GM18517 (cell line): ENCODE measurements around the gene DBT.
"Not testable (repeated sequence)": the region's sequence is repeated elsewhere in the genome, so short reads cannot be mapped to it uniquely, and the experiment has no call there.

Source experiments
- ATAC-seq: cut with Tn5 transposase; IDR thresholded peaks from one replicate; pipeline ENCODE4 v1.9.1; 2021; ENCODE audit warnings: mild to moderate bottlenecking, moderate library complexity; ENCODE audit not compliant: unreplicated experiment

DBT gene

GRCh38 chr1:100252901-100253300, 3.3 kb upstream of the DBT start:
- ATAC-seq: no peak

DNA sequence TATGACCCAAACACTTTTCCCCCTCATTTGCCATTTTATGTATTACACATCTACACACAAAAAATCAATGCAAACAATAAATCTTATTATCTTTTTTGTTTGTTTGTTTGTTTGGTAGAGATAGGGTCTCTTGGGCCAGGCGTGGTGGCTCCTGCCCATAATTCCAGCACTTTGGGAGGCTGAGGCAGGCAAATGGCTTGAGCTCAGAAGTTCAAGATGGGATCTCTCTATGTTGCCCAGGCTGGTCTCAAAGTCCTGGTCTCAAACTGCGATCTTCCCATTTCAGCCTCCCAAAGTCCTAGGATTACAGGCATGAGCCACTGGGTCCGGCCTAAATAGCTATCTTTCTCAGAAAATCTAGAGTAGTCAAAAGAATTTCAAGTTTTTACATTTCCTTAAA, 1.2 kb upstream of the DBT start:
- ATAC-seq: no peak

- no peak for ATAC-seq
Observed at GRCh38 chr1:100250264-100250663, 630 bp upstream of the DBT start.

- no peak for ATAC-seq
Observed at GRCh38 chr1:100249155-100249536, 488 bp downstream of the DBT start.

GRCh38 chr1:100246738-100247137, 2.9 kb downstream of the DBT start:
- no peak for ATAC-seq

GRCh38 chr1:100240631-100241030, 9.0 kb downstream of the DBT start:
- no peak for ATAC-seq

DNA sequence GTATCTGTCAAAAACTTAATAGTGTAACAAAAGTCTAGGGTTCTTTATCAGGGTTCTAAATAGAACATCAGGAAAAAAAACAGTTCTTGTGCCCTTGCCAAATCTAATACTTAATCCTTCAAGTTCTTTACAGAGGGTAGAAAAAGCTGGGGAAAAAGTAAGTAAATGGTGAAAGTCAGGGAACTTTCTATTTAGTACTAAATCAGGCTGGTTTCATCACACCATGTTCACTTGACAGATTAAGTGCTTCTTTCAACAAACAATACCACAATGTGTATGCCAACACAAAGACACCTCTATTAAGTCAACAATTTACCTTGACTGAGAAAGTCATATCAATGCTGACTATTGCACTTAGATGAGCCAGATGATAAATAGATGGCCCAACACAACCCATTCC, 9.7 kb downstream of the DBT start:
- no peak for ATAC-seq

GRCh38 chr1:100237091-100237490, 12.5 kb downstream of the DBT start:
- no peak for ATAC-seq

GRCh38 chr1:100234432-100234831, 15.2 kb downstream of the DBT start:
- no peak for ATAC-seq

- ATAC-seq: not testable (repeated sequence)
Observed at GRCh38 chr1:100233566-100233965, 16.1 kb downstream of the DBT start.

DNA sequence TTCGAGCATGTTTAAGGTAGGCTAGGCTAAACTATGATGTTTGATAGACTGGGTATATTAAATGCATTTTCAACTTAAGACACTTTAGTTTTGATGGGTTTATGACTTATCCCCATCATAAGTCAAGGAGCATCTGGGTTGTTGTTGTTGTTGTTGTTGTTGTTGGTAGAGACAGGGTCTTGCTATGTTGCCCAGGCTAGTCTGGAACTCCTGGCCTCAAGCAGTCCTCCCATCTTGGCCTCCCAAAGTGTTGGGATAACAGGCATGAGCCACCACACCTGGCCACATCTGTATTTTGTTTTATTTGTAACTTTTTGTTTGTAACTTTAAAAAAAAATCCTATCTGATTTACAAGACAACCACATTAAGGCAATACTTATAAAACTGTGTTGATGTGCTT, 17.5 kb downstream of the DBT start:
- no peak for ATAC-seq

DNA sequence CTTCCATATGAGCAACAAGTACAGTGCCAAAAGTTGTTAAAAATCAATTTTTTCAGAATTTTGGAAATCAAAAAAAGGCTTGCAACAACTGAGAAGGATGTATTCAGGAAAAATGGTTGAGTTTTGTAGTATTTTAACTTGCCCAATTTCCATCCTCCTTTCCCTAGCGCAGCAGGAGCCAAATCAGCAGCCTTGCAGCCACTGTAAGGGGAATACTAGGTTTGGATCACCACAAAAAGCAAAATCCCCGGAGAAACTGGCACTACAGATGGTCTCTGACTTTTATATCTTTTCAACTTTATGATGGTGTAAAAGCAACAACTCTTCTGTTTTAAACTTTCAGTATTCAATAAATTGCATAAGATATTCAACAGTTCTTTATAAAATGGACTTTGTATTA, 17.9 kb downstream of the DBT start:
- ATAC-seq: no peak

DNA sequence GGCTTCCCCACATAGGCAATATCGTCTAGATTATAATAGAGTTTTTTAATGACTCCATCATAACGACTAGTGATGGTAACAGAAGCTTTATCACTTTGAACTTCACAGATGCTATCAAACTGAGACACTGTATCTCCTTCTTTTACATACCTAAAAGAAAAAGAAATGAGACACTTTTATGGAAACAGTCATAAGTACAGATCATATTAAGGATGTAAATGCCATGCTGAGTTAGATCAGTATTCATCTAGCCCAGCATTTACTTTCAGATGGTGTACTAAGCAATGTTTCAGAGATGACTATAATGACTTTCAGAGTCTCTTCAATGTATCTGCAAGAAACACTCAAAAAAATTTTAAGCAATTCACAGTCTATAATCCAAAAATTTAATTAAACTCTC, 18.9 kb downstream of the DBT start:
- no peak for ATAC-seq

DNA sequence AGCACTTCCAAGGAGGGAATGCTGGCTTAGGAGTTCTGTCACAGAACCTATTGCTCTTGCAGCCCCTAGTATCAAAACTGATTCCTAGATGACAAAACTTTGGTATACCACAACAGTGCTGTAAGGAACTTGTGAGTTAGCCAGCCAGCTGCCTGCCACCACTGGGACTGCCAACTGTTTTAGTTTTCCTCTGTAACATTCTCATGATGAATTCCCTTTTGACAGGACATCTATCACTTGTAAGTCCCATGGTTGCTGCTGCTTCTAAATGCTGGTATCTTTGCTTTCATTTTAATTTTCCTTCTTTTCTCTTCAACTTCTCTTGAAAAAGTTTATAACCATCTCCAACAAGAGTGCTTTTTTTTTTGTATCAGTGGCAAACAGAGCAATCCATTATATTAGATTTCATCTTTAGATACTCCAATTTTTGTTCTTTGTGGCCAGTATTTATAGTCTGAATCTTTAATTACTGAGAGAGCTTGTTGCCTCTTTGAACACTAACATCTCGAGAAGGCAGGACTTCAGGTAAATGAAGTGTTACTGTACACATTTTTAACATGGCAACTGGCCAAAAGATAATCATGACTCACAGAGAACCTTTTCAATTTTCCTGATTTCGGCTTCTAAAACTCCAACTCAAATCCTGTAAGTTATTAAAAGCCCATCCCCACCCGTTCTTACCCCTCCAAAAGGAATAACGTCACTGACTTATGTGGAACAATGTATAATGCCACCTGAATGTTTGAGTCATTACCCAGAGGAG, 19.8 kb downstream of the DBT start:
- ATAC-seq: no peak

GRCh38 chr1:100222428-100222827, 27.2 kb downstream of the DBT start:
- ATAC-seq: no peak

- ATAC-seq: no peak
Observed at GRCh38 chr1:100219883-100220282, 29.8 kb downstream of the DBT start.

- no peak for ATAC-seq
Observed at GRCh38 chr1:100219457-100219856, 30.2 kb downstream of the DBT start.

GRCh38 chr1:100217834-100218233, 31.8 kb downstream of the DBT start:
- no peak for ATAC-seq

- no peak for ATAC-seq
Observed at GRCh38 chr1:100215101-100215500, 34.5 kb downstream of the DBT start.

GRCh38 chr1:100213141-100213540, 36.5 kb downstream of the DBT start:
- ATAC-seq: no peak

GRCh38 chr1:100206301-100206700, 43.3 kb downstream of the DBT start:
- no peak for ATAC-seq

DNA sequence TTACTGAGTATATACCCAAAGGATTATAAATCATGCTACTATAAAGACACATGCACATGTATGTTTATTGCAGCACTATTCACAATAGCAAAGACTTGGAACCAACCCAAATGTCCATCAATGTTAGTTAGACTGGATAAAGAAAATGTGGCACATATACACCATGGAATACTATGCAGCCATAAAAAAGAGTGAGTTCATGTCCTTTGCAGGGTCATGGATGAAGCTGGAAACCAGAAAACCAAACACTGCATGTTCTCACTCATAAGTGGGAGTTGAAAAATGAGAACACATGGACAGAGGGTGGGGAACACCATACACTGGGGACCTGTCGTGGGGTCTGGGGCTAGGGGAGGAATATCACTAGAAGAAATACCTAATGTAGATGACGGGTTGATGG, 44.0 kb downstream of the DBT start:
- not testable (repeated sequence) for ATAC-seq

DNA sequence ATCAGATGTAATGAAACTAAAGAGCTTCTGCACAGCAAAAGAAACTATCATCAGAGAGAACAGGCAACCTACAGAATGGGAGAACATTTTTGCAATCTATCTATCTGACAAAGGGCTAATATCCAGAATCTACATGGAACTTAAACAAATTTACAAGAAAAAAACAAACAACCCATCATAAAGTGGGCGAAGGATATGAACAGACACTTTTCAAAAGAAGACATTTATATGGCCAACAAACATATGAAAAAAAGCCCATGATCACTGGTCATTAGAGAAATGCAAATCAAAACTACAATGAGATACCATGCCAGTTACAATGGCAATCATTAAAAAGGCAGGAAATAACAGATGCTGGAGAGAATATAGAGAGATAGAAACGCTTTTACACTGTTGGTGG, 44.5 kb downstream of the DBT start:
- not testable (repeated sequence) for ATAC-seq
